ENCODE measurements around the gene CRYGA. TPM values are rescaled to one million over a fixed set of nuclear protein-coding genes. Genes with fewer than 3 reads are reported as not detected.

CRYGA gene
- total RNA-seq, 1 experiment from 2014 or later, result not detected

DNA sequence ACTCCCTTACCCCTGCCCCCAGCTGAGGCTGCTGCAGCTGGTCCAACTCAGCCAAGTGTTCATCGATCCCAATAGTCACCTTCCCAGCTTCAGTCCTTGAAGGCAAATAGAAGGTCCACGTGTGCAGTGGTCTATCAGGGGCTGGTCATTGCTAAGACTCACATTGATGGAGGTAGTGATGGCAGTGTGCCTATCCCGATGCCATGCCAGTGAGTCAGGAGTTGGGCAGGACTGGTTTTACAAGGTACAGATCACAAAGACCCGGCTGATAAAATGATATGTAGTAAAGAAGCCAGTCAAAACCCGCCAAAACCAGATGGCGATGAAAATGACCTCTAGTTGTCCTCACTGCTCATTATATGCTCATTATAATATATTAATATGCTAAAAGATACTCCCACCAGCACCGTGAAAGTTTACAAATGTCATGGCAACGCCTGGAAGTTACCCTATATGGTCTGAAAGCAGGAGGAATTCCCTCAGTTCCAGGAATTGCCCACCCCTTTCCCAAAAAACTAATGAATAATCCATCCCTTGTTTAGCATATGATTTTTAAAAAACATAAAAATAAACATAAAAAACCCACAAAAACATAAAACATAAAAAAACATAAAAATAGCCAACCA is 29.3 kb upstream of the CRYGA start:
- no TSS peak for BruUV-seq (replicated peaks)
- no peak overlapping the region for H3K4me3 ChIP-seq (ENCODE audit: low read depth, low read length, poor library complexity, severe bottlenecking)
- ChIA-PET CTCF (no interaction called here), POLR2A (ENCODE audit: low non-redundant PET) (no interaction called here)
- no peaks in the 10 kb centered on the region for H3K9me3 ChIP-seq (ENCODE audit: low read depth, low read length, poor library complexity, severe bottlenecking)
- no peaks in the 10 kb centered on the region for H3K36me3 ChIP-seq (ENCODE audit: insufficient read depth, low read length, poor library complexity, severe bottlenecking)
- no peak for TF ChIP-seq EZH2 (IDR thresholded peaks at IDR 0.05; ENCODE audit: borderline replicate concordance, low read depth, low read length, poor library complexity, severe bottlenecking)
- TF ChIP-seq, protein P1, sequence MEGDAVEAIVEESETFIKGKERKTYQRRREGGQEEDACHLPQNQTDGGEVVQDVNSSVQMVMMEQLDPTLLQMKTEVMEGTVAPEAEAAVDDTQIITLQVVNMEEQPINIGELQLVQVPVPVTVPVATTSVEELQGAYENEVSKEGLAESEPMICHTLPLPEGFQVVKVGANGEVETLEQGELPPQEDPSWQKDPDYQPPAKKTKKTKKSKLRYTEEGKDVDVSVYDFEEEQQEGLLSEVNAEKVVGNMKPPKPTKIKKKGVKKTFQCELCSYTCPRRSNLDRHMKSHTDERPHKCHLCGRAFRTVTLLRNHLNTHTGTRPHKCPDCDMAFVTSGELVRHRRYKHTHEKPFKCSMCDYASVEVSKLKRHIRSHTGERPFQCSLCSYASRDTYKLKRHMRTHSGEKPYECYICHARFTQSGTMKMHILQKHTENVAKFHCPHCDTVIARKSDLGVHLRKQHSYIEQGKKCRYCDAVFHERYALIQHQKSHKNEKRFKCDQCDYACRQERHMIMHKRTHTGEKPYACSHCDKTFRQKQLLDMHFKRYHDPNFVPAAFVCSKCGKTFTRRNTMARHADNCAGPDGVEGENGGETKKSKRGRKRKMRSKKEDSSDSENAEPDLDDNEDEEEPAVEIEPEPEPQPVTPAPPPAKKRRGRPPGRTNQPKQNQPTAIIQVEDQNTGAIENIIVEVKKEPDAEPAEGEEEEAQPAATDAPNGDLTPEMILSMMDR (conservative IDR thresholded peaks at IDR 0.05; ENCODE audit: low read depth, low read length), result no peak
- H3K27ac ChIP-seq (ENCODE audit: low read depth, low read length, poor library complexity, severe bottlenecking), result no peak overlapping the region
- DNase-seq (ENCODE audit: low spot score), result no peak
- H3K4me1 ChIP-seq (ENCODE audit: insufficient read depth, low read length, poor library complexity, severe bottlenecking), result no peaks in the 10 kb centered on the region
- intact Hi-C loops (cut with micrococcal nuclease; ENCODE audit: unreplicated experiment), result no loop called here
- H3K27me3 ChIP-seq (replicated peaks; ENCODE audit: insufficient read depth, low read depth, low read length, poor library complexity), result no peaks in the 10 kb centered on the region

DNA sequence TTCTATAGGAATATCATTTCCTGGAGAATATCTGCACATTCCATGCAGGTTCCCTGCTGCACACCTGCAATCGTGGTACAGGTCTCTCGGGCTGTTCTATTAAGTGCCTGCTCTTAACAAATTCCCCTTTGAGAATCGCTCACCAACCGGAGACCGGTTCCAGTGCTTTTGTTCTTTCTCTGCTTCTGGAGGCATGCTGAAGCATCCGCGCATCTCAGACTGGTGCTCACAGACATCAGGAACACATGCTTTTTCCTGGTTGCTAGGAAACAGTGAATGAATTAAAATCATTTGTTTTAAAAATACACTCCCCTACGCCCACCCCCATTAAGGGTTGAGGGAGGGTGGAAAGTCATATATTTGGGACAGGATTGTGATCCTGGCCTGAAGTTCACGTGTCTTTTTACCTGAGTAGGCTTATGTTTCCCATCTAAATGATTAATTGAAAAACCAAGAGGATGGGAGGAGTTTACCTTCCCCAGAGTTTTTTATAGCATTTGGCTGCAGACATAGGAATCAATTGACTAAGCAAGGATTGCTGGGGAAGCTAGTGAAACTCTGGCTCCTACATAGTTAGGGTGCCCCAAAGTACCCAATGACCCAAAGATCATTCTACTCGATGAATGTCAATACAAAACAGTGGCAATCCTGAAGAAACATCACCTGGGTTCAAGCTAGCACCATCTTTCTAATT is 26.6 kb upstream of the CRYGA start, which contains the start of gene C2orf80:
TSS of gene C2orf80 (minus strand) at position 221 of the 694 bp plus-strand sequence. CDS start 3,044 bp downstream, outside the sequence.
- no peak within 1 kb of the TSS for H3K4me3 ChIP-seq (ENCODE audit: low read depth, low read length, poor library complexity, severe bottlenecking)
- no peaks in the 10 kb centered on the region for H3K9me3 ChIP-seq (ENCODE audit: low read depth, low read length, poor library complexity, severe bottlenecking)
- no peaks in the 10 kb centered on the region for H3K27me3 ChIP-seq (replicated peaks; ENCODE audit: insufficient read depth, low read depth, low read length, poor library complexity)
- intact Hi-C loops (cut with micrococcal nuclease; ENCODE audit: unreplicated experiment), result no loop called here
- no peak for TF ChIP-seq EZH2 (IDR thresholded peaks at IDR 0.05; ENCODE audit: borderline replicate concordance, low read depth, low read length, poor library complexity, severe bottlenecking)
- TF ChIP-seq, protein P1 (conservative IDR thresholded peaks at IDR 0.05; ENCODE audit: low read depth, low read length), result no peak
- BruUV-seq (replicated peaks), result no TSS peak
- H3K36me3 ChIP-seq (ENCODE audit: insufficient read depth, low read length, poor library complexity, severe bottlenecking), result no peaks in the 10 kb centered on the region
- no peak for DNase-seq (ENCODE audit: low spot score)
- POLR2A ChIA-PET (ENCODE audit: low non-redundant PET), result no interaction called here
- no peak within 1 kb of the TSS for H3K27ac ChIP-seq (ENCODE audit: low read depth, low read length, poor library complexity, severe bottlenecking)
- no peaks in the 10 kb centered on the region for H3K4me1 ChIP-seq (ENCODE audit: insufficient read depth, low read length, poor library complexity, severe bottlenecking)
- CTCF ChIA-PET, result no interaction called here

DNA sequence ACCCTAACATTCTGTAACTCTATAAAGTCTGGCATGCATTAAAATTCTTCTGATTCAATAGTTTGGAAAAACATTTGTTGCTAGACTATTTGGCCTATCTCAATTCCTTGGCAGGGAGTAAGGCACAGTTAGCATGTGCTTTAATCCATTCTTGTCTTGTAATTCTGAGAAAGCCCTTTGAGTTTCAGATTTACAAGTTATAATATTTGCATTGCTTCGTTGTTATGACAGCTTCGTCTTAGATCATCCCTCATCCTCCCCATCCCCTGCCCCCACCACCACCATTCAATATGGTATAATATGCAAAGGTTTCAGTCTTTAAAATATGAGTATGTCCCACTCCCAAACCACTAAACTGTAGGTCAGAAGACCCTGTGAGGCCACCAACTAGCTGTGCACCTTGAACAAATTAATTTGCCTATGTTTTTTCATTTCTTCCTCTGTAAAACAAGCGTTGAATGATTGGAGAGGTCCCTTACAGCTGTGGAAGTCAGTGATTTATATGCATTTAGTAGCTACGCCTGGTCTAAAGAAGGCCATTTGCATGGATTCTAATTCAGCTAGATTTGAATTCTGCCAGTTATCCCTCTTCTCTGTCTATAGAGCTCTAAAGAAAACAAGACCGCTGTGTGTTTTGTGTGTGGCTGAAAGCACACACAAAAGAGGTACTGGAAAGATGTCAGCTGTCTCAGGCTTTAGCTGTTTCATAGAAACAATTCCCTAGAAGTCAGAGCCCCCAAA is 25.9 kb upstream of the CRYGA start:
- no TSS peak for BruUV-seq (replicated peaks)
- DNase-seq (ENCODE audit: low spot score), result no peak
- Histone ChIP-seq H3K36me3 (ENCODE audit: insufficient read depth, low read length, poor library complexity, severe bottlenecking) (no peaks in the 10 kb centered on the region), H3K9me3 (ENCODE audit: low read depth, low read length, poor library complexity, severe bottlenecking) (no peaks in the 10 kb centered on the region), H3K27ac (ENCODE audit: low read depth, low read length, poor library complexity, severe bottlenecking) (no peak overlapping the region), H3K27me3 (replicated peaks; ENCODE audit: insufficient read depth, low read depth, low read length, poor library complexity) (no peaks in the 10 kb centered on the region), H3K4me1 (ENCODE audit: insufficient read depth, low read length, poor library complexity, severe bottlenecking) (no peaks in the 10 kb centered on the region), H3K4me3 (ENCODE audit: low read depth, low read length, poor library complexity, severe bottlenecking) (no peak overlapping the region)
- CTCF ChIA-PET, result no interaction called here
- TF ChIP-seq, protein P1 (conservative IDR thresholded peaks at IDR 0.05; ENCODE audit: low read depth, low read length), result no peak
- TF ChIP-seq EZH2 (IDR thresholded peaks at IDR 0.05; ENCODE audit: borderline replicate concordance, low read depth, low read length, poor library complexity, severe bottlenecking), result no peak
- POLR2A ChIA-PET (ENCODE audit: low non-redundant PET), result no interaction called here
- intact Hi-C loops (cut with micrococcal nuclease; ENCODE audit: unreplicated experiment), result no loop called here
